ENCODE measurements around the gene CHRD.

- TF ChIP-seq POLR2A (IDR thresholded peaks at IDR 0.05; ENCODE audit: low read depth): no peak
- TF ChIP-seq CTCF (IDR thresholded peaks at IDR 0.05): no peak
- TF ChIP-seq EP300 (IDR thresholded peaks at IDR 0.05): no peak
- TF ChIP-seq POLR2AphosphoS5 (IDR thresholded peaks at IDR 0.05): no peak
Measured at GRCh38 chr3:184405075-184406030, 25.5 kb downstream of the CHRD start.

Data from esophagus muscularis mucosa (tissue), 4 donors.